ENCODE data around the gene BNIP1.

BNIP1 gene

DNA sequence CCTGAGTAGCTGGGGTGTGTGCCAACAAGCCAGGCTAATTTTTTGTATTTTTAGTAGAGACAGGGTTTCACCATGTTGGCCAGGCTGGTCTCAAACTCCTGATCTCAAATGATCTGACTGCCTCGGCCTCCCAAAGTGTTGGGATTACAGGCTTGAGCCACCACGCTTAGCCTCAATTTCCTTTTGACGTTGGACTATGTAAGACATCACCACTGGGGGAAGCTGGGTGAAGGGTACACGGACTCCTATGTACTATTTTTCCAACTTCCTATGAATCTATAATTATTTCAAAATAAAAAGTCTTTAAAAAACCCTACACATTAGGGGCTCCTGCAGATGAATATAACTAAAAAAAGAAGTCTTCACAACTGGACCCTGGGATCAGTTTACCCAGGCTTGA is 46.7 kb downstream of the BNIP1 start:
- DNase-seq, result no peak
- H3K4me3 Mint-ChIP-seq, result no peak overlapping the region
- H3K27me3 Mint-ChIP-seq (ENCODE audit: low read depth, poor library complexity), result peaks cover 49% of the 10 kb centered on the region
- TF ChIP-seq, protein P1, sequence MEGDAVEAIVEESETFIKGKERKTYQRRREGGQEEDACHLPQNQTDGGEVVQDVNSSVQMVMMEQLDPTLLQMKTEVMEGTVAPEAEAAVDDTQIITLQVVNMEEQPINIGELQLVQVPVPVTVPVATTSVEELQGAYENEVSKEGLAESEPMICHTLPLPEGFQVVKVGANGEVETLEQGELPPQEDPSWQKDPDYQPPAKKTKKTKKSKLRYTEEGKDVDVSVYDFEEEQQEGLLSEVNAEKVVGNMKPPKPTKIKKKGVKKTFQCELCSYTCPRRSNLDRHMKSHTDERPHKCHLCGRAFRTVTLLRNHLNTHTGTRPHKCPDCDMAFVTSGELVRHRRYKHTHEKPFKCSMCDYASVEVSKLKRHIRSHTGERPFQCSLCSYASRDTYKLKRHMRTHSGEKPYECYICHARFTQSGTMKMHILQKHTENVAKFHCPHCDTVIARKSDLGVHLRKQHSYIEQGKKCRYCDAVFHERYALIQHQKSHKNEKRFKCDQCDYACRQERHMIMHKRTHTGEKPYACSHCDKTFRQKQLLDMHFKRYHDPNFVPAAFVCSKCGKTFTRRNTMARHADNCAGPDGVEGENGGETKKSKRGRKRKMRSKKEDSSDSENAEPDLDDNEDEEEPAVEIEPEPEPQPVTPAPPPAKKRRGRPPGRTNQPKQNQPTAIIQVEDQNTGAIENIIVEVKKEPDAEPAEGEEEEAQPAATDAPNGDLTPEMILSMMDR (IDR thresholded peaks at IDR 0.05), result no peak
- no peaks in the 10 kb centered on the region for H3K4me1 Mint-ChIP-seq
- H3K27ac Mint-ChIP-seq, result no peak overlapping the region
- no peaks in the 10 kb centered on the region for H3K9me3 Mint-ChIP-seq
- H3K36me3 Mint-ChIP-seq (ENCODE audit: low read depth), result no peaks in the 10 kb centered on the region

DNA sequence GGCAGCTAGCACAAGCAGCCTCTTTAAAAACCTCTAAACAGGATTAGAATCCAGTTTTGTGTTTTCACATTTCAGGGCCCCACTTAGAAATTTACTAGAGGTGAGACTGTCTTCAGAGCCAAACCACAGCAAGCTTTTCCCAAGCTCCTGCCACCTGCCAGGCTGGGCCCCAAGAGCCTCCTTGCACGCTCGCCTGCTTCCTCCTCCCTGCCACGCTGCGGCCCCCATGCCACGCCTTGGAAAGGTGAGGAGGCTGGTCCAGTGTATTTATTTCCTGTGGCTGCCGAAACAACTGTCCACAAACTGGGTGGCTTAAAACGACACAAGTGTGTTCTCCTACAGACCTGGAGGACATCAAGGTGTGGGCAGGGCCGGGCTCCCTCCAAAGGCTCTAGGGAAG is 47.2 kb downstream of the BNIP1 start:
- H3K9me3 Mint-ChIP-seq, result no peaks in the 10 kb centered on the region
- H3K27me3 Mint-ChIP-seq (ENCODE audit: low read depth, poor library complexity), result peaks cover 50% of the 10 kb centered on the region
- no peak for DNase-seq
- TF ChIP-seq, protein P1 (IDR thresholded peaks at IDR 0.05), result no peak
- H3K36me3 Mint-ChIP-seq (ENCODE audit: low read depth), result no peaks in the 10 kb centered on the region
- H3K4me1 Mint-ChIP-seq, result no peaks in the 10 kb centered on the region
- H3K27ac Mint-ChIP-seq, result no peak overlapping the region
- H3K4me3 Mint-ChIP-seq, result no peak overlapping the region

DNA sequence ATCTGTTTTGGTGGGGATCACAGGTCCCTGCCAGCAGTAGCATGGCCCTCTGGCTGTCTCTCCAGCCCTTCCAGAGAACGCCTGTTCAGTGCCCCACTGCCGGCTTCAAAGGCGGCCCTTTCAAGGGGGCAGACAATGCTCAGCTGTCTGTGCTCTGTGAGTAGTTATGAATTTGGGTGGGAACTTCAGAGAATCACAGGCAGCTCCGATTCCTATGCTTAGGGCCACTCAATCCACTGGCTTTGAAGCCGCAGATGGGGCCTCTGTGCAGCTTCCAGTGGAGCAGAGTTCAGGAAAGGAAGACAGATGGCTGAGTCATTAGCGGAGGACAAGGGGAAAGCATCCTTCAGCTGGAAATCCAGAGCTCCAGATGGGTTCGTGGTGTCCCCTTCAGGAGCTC is 48.2 kb downstream of the BNIP1 start:
- no peak for DNase-seq
- TF ChIP-seq, protein P1 (IDR thresholded peaks at IDR 0.05), result no peak
- Mint-ChIP-seq H3K36me3 (ENCODE audit: low read depth) (no peaks in the 10 kb centered on the region), H3K4me1 (no peaks in the 10 kb centered on the region), H3K27me3 (ENCODE audit: low read depth, poor library complexity) (peaks cover 57% of the 10 kb centered on the region), H3K27ac (no peak overlapping the region), H3K9me3 (no peaks in the 10 kb centered on the region), H3K4me3 (no peak overlapping the region)

DNA sequence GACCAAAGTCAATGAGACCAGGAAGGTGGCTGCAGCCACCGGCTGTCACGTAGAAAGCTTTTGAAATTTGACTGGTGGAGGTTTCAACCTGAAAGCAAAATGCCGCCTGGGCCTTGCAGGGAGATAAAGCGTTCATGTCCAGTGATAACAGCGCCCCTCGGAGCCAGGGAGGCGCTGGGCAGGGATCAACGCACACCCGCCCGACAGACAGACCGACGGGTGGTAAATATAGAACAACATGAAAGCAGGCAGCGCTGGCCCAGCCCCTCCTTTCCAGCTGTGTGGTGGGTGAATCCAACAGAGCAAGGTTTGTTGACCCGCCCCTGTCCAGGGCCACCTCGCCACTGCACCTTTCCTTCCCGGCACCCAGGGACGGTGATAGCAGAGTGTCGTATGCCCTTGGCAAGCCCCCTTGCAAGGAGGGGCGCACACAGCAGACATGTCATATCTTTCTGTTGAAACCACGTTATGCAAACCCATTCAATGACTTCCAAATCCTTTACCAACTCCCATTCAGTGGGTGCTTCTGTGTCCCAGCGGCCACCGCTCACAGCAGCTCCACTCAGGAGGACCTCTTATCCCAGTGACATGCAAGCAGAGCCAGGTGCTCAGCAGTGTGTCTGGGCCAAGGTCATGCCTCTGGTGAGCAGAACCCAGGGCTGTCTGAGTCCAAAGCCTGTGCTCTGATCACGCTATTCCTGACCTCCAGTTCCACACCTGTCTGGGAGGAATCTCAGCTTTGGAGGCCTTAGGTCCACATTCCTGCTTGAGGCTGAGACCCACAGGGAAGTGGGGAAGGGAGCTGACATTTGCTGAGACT is 52.0 kb downstream of the BNIP1 start:
- TF ChIP-seq, protein P1 (IDR thresholded peaks at IDR 0.05), result no peak
- peaks cover 68% of the 10 kb centered on the region for H3K27me3 Mint-ChIP-seq (ENCODE audit: low read depth, poor library complexity)
- H3K27ac Mint-ChIP-seq, result no peak overlapping the region
- peaks cover 18% of the 10 kb centered on the region for H3K9me3 Mint-ChIP-seq
- DNase-seq, result no peak
- H3K4me3 Mint-ChIP-seq, result no peak overlapping the region
- peaks cover 4% of the 10 kb centered on the region for H3K36me3 Mint-ChIP-seq (ENCODE audit: low read depth)
- no peaks in the 10 kb centered on the region for H3K4me1 Mint-ChIP-seq

DNA sequence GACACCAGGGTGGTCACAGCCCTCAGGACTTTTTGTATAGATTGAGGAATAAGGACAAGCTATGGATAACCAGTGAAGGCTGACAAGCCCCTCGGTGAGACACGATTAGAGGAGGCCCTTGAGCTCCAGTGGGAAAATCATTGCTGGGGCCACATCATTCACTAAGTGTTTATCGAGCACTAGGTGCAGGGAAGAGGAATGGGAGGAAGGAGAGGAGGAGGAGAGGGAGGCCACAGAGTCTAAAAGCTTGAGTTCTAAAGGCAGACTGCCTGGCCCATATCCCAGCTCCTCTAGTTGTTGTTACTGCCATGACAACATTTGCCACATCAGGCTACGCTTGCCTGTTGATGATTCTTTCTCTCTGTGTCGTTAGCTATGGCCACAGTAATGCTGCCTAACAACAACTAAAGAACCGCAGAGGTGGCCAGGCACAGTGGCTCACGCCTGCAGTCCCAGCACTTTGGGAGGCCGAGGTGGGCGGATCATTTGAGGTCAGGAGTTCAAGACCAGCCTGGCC is 53.1 kb downstream of the BNIP1 start:
- no peak for DNase-seq
- peaks cover 18% of the 10 kb centered on the region for H3K9me3 Mint-ChIP-seq
- TF ChIP-seq, protein P1 (IDR thresholded peaks at IDR 0.05), result no peak
- peaks cover 3% of the 10 kb centered on the region for H3K4me1 Mint-ChIP-seq
- peaks cover 76% of the 10 kb centered on the region for H3K27me3 Mint-ChIP-seq (ENCODE audit: low read depth, poor library complexity)
- H3K27ac Mint-ChIP-seq, result no peak overlapping the region
- H3K4me3 Mint-ChIP-seq, result no peak overlapping the region
- peaks cover 4% of the 10 kb centered on the region for H3K36me3 Mint-ChIP-seq (ENCODE audit: low read depth)

DNA sequence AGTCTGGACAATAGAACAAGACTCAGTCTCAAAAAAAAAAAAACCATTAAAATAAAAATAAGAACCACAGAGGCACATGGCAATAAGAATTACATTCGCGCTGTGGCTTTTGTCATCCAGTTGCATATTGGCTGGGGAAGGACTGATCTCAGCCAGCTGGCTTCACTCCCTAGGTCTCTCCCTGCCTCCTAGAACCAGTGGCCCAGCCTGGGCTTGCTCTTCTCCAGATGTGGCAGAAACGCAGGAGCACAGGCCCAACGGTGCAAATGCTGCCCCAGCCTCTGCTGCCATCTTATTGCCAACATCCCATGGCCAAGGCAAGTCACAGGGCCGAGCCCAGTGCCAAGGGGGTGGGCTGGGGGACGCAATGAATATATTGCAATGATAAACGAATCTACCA is 53.7 kb downstream of the BNIP1 start:
- Mint-ChIP-seq H3K27ac (no peak overlapping the region), H3K4me3 (no peak overlapping the region), H3K4me1 (peaks cover 9% of the 10 kb centered on the region), H3K9me3 (peaks cover 18% of the 10 kb centered on the region), H3K36me3 (ENCODE audit: low read depth) (peaks cover 4% of the 10 kb centered on the region), H3K27me3 (ENCODE audit: low read depth, poor library complexity) (peaks cover 78% of the 10 kb centered on the region)
- TF ChIP-seq, protein P1 (IDR thresholded peaks at IDR 0.05), result no peak
- no peak for DNase-seq
